A673 (cell line): ENCODE measurements around the gene PER2.

Source experiments
- EZH2 ChIP-seq: fragments of 200-600 bp; sonication (generic); IDR thresholded peaks from 2 replicates; pipeline ENCODE4 v1.6.1; 2017; ENCODE audit warnings: borderline replicate concordance, low read depth, mild to moderate bottlenecking, mixed read lengths, antibody characterized with exemption, low read length; ENCODE audit not compliant: poor library complexity, severe bottlenecking
- TF ChIP-seq, protein P1 (sequence below): fragments of 300-800, 200-600 bp; sonication (generic); conservative IDR thresholded peaks from 2 replicates; pipeline ENCODE4 v1.5.1; 2017; ENCODE audit warnings: low read depth, mild to moderate bottlenecking, antibody characterized with exemption, low read length, moderate library complexity, mixed read lengths

DNA sequence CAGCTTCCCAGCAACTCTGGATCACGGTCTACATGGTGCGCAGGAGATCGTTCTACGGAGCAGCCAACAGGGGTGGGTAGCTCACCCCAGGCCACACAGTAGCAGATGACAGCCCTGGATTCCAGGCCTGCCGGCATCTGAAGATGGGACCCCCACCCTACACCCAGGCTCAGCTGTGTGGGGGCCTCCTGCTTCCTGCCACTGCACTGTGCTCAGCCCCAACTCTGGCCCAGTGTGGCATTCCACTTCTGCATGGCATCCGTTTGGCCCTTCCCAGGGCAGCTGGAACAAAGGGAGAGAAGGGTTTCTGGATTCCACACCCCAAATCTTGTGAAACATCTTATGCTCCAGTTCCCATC lies 9.1 kb downstream of the PER2 start:
- TF ChIP-seq, protein P1, sequence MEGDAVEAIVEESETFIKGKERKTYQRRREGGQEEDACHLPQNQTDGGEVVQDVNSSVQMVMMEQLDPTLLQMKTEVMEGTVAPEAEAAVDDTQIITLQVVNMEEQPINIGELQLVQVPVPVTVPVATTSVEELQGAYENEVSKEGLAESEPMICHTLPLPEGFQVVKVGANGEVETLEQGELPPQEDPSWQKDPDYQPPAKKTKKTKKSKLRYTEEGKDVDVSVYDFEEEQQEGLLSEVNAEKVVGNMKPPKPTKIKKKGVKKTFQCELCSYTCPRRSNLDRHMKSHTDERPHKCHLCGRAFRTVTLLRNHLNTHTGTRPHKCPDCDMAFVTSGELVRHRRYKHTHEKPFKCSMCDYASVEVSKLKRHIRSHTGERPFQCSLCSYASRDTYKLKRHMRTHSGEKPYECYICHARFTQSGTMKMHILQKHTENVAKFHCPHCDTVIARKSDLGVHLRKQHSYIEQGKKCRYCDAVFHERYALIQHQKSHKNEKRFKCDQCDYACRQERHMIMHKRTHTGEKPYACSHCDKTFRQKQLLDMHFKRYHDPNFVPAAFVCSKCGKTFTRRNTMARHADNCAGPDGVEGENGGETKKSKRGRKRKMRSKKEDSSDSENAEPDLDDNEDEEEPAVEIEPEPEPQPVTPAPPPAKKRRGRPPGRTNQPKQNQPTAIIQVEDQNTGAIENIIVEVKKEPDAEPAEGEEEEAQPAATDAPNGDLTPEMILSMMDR: no peak
- TF ChIP-seq EZH2: no peak
